Testis (tissue), 3 donors: ENCODE results near the gene BHLHA9. TPM values are rescaled to one million over a fixed set of nuclear protein-coding genes. Genes with fewer than 3 reads are reported as not detected.

Experiments
- DNase-seq: peaks from one replicate; pipeline ENCODE4 v3.0.0-alpha.2; 2019
- H3K27ac ChIP-seq, 2 donors: fragments of 200-600 bp; sonication (generic); one replicate each; pipeline ENCODE4 v1.5.1; 2019
- H3K27me3 ChIP-seq: fragments of 200-600 bp; sonication (generic); one replicate; pipeline ENCODE4 v1.5.1; 2019
- H3K36me3 ChIP-seq: fragments of 200-600 bp; sonication (generic); one replicate; pipeline ENCODE4 v1.5.1; 2017; ENCODE audit warnings: low read depth; ENCODE audit errors: missing control alignments
- H3K4me1 ChIP-seq: fragments of 200-600 bp; sonication (generic); one replicate; pipeline ENCODE4 v1.5.1; 2019
- H3K4me3 ChIP-seq, 2 donors: fragments of 200-600 bp; sonication (generic); one replicate each; pipeline ENCODE4 v1.5.1; 2017 to 2019
- H3K9me3 ChIP-seq: fragments of 200-600 bp; sonication (generic); one replicate; pipeline ENCODE4 v1.5.1; 2017
- CTCF ChIP-seq, 3 experiments: fragments of 450-650 bp in 2 of 3; fragments of 200-600 bp in 1 of 3; sonication (generic) in 1 of 3; IDR thresholded peaks; one replicate each; pipeline ENCODE4 v1.5.1; 2016 to 2019; ENCODE audit warnings: antibody characterized with exemption in 3 of 3, mild to moderate bottlenecking in 2 of 3, moderate library complexity in 1 of 3
- POLR2A ChIP-seq: fragments of 450-650 bp; IDR thresholded peaks from one replicate; pipeline ENCODE4 v1.6.1; 2017; ENCODE audit warnings: antibody characterized with exemption, mild to moderate bottlenecking, moderate library complexity
- WGBS, 2 donors: methylation state at CpG; one replicate each; pipeline ENCODE4 v1.1.5; 2018; 5-methylcytosine and 5-hydroxymethylcytosine counted together
- intact Hi-C: fragments of 100-400 bp; cut with DNase I; formaldehyde crosslinking; loops from one replicate; pipeline ENCODE4 v1.15.1; 2023; ENCODE audit warnings: low total_unique reads
- polyA plus RNA-seq: library from polyadenylated mRNA; stranded (reverse); fragments of 350-450 nt; fragmentation: Illumina TruSeq; extraction: RNeasy Lipid Tissue Mini Kit (QIAGEN cat#74804); gene quantifications from one replicate; pipeline ENCODE4 v1.2.3, GENCODE V29; 2014; ENCODE audit warnings: low read depth, low replicate concordance; ENCODE audit not compliant: insufficient read depth
- total RNA-seq, 2 donors: library from RNA; depleted of rRNA; stranded (reverse); fragments of >200 nt; gene quantifications; one replicate each; pipeline ENCODE4 v1.2.3, GENCODE V29; 2016

The BHLHA9 gene
- total and polyA plus RNA-seq, 3 donors from 2014 or later = 0.56 to 0.79 TPM; not detected in 1

- Histone ChIP-seq H3K9me3 (no peaks in the 10 kb centered on the region), H3K27me3 (no peaks in the 10 kb centered on the region)
- intact Hi-C loops = loop anchor here (5.0 kb wide), 1 partner anchor 52 kb away; no protein-coding TSS in a partner anchor
Measured at GRCh38 chr17:1275205-1275961, 5.1 kb downstream of the BHLHA9 start.

GRCh38 chr17:1275962-1276736 lies 5.9 kb downstream of the BHLHA9 start:
- no peaks in the 10 kb centered on the region for H3K36me3 ChIP-seq
- H3K9me3 ChIP-seq = no peaks in the 10 kb centered on the region
- TF ChIP-seq CTCF (IDR thresholded peaks at IDR 0.05) (peak; percentile 60 to 85 (median 75)), POLR2A (no peak)
- no peak overlapping the region for H3K4me3 ChIP-seq
- no peak overlapping the region for H3K27ac ChIP-seq
- peak; percentile 75 for DNase-seq
- intact Hi-C loops = loop anchor here (5.0 kb wide), 1 partner anchor 51 kb away; no protein-coding TSS in a partner anchor
- no peaks in the 10 kb centered on the region for H3K4me1 ChIP-seq
- WGBS, 2 donors = 24 to 29% methylated on average over 21 to 28 of the region's 28 CpGs
- no peaks in the 10 kb centered on the region for H3K27me3 ChIP-seq

More at GRCh38 chr17:1275205-1275961, 5.1 kb downstream of the BHLHA9 start:
- no peak overlapping the region for H3K27ac ChIP-seq
- H3K4me3 ChIP-seq = no peak overlapping the region
- no peak for DNase-seq
- no peaks in the 10 kb centered on the region for H3K4me1 ChIP-seq
- H3K36me3 ChIP-seq = no peaks in the 10 kb centered on the region
- 58 to 70% methylated on average over 10 of the region's 10 CpGs for WGBS, 2 donors
- TF ChIP-seq POLR2A = no peak

GRCh38 chr17:1280652-1281051 lies 10.4 kb downstream of the BHLHA9 start:
- no peak for TF ChIP-seq POLR2A
- TF ChIP-seq CTCF (IDR thresholded peaks at IDR 0.05) = no peak

GRCh38 chr17:1286379-1287106 lies 16.3 kb downstream of the BHLHA9 start:
- H3K27ac ChIP-seq = no peak overlapping the region
- DNase-seq = no peak
- TF ChIP-seq CTCF (IDR thresholded peaks at IDR 0.05) = no peak
- TF ChIP-seq POLR2A = no peak
- no peaks in the 10 kb centered on the region for H3K27me3 ChIP-seq
- no peaks in the 10 kb centered on the region for H3K9me3 ChIP-seq
- WGBS, 2 donors = 85 to 92% methylated on average over 19 of the region's 19 CpGs
- H3K36me3 ChIP-seq = no peaks in the 10 kb centered on the region
- no peaks in the 10 kb centered on the region for H3K4me1 ChIP-seq
- intact Hi-C loops = no loop called here
- H3K4me3 ChIP-seq = no peak overlapping the region

More at GRCh38 chr17:1280652-1281051, 10.4 kb downstream of the BHLHA9 start:
- Histone ChIP-seq H3K27me3 (no peaks in the 10 kb centered on the region), H3K36me3 (no peaks in the 10 kb centered on the region), H3K4me1 (no peaks in the 10 kb centered on the region), H3K27ac (no peak overlapping the region), H3K4me3 (no peak overlapping the region), H3K9me3 (no peaks in the 10 kb centered on the region)
- DNase-seq = no peak
- intact Hi-C loops = no loop called here
- 76% methylated on average over 20 of the region's 23 CpGs; no CpG with 5 or more reads in 1 of the 2 donors for WGBS, 2 donors

GRCh38 chr17:1289695-1290094 lies 19.5 kb downstream of the BHLHA9 start:
- H3K4me3 ChIP-seq = no peak overlapping the region
- no peaks in the 10 kb centered on the region for H3K4me1 ChIP-seq
- no peaks in the 10 kb centered on the region for H3K36me3 ChIP-seq
- DNase-seq = no peak
- H3K27me3 ChIP-seq = no peaks in the 10 kb centered on the region
- no peak overlapping the region for H3K27ac ChIP-seq
- H3K9me3 ChIP-seq = no peaks in the 10 kb centered on the region
- 72 to 77% methylated on average over 11 of the region's 11 CpGs for WGBS, 2 donors
- TF ChIP-seq POLR2A = no peak
- no peak for TF ChIP-seq CTCF (IDR thresholded peaks at IDR 0.05)
- intact Hi-C loops = no loop called here
